A204.1 (cell line): ENCODE data around the gene GPR173.

ENCODE experiments used
- FAIRE-seq: peaks from 2 replicates; lab custom pipeline; 2012; peaks lifted over from hg19 to GRCh38; lab: Jason Lieb, UNC

GPR173 gene

DNA sequence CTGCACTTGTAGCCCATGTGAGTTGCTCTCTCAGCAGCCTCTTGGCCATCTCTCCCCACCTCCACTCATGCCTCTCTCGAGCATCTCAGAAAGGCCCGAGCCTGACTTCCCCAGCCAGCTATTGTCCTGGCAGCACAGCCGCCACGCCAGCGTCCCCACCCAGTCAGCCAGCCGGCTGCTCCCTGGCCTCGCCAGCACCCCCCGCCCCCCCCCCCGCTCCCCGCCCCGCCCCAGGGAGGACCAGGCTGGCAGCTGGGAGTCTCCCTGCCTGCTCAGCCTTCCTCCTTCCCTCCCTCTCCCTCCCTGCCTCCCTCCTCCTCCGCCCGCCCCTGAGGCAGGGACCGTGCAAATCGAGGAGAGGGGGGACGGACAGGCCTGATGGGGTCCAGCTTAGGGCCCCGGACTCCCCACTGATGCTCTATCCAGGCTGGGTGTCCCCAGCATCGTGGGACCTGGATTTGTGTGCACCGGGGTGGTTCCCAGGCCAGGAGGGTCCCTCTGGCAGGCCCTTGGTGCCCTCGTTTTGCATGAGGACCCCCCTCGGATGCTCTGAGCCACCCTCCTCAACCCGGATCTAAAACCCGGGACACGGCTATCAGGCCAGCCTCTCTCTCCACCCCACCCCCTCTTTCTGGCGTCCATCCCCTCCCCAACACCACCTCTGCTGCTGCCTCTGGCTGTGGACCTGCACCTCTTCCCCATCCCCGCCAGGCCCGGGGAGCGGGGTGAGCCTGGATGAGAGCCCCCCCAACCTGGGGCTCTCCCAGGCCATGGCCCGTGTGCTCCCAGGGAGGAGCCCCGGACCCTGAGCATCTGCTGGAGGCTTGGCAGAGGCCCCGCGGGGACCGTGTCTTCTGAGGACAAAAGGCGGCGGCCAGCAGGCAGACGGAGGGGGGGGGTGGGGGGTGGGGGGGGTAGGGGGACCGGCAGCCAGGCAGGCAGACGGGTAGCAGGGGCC, at the start of gene GPR173:
Gene GPR173 (plus strand): TSS at position 621 of the 958 bp plus-strand sequence. CDS start 27,833 bp downstream, outside the sequence.
- FAIRE-seq = no peak

GRCh38 chrX:53000447-53001135, 48.0 kb upstream of the GPR173 start:
- no peak for FAIRE-seq

DNA sequence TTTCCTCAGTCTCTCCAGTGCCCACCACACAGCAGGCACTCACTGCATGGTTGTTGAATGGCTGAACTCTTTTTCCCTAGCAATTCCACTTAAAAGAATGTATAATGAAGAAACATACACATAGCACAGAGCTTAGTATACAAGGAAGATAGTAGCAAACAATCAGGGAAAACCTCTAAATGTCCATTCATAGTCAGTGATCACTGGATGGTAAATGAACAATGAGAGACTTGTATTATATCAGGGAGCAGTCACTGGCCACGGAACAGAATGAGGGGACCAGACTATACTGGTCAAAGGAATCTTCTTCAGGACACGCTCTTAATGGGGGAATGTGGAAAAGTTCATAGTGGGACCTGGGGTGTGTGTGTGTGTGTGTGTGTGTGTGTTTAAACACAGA, 46.6 kb upstream of the GPR173 start:
- FAIRE-seq = no peak

GRCh38 chrX:53003111-53003510, 45.5 kb upstream of the GPR173 start:
- no peak for FAIRE-seq

DNA sequence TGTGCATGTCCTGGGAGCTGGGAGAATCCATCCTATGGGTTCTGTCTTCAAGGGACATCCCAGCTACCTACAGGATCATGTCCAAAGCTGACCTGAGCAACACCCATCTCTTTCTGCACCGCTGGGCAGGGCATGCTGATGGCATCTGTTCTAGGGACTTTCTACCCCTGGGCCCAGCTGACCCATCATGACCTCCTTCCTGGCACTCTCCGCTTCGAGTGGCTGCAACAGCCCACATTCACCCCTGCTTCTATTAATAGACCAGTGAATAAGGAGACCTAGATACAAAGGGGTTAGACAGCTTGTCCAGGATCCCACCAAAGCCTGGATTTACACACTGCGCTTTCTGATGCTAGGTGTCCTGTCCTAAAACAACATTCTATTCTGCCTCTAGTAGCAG, 44.6 kb upstream of the GPR173 start:
- FAIRE-seq = no peak

- no peak for FAIRE-seq
These were observed 43.8 kb upstream of the GPR173 start for GRCh38 chrX:53004811-53005210.

GRCh38 chrX:53005327-53005726, 43.3 kb upstream of the GPR173 start:
- FAIRE-seq = no peak

DNA sequence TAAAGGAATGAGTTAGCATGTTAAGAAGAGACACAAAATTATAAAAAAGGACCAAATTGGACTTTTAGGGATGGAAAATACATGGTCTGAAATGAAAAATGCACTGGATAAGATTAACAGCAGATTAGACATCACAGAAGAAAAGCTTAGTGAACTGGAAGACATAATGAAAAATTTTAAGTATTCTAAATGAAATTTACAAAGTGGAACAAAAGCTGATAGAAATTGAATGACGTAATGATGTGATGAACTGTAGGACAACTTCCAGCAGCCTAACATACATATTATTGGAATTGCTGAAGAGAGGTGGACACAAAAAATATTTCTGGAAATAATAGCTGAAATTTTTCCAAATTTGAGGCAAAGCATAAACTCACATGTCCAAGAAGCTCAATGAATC, 39.6 kb upstream of the GPR173 start:
- FAIRE-seq = no peak

DNA sequence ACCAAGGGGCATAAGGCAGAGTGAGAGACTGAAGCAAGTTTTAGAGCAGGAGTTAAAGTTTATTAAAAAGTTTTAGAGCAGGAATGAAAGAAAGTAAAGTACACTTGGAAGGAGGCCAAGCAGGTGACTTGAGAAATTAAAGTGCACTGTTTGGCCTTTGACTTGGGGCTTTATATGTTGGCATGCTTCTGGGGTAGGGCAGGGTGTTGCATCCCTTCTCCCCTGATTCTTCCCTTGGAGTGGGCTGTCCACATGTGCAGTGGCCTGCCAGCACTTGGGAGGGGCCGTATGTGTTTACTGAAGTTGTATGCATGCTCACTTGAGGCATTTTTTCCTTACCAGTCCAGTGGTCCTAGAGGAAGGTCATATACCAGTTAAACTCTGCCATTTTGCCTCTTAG, 35.3 kb upstream of the GPR173 start:
- no peak for FAIRE-seq

DNA sequence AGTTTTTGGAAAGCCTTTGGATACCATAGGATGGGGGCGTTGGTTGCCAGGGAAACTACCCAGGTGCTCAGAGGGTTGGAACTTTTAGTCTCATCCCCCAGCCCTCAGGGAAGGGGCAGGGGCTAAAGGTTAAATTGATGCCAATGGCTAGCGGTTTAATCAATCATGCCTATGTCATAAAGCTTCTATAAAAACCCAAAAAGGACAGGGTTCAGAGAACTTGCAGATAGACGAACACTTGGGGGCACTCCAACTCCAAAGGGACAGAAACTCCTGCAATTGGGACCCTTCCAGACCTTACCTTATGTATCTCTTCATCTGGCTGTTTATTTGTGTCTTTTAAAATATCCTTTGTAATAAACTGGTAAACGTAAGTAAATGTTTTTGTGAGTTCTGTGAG, 30.0 kb upstream of the GPR173 start:
- no peak for FAIRE-seq

DNA sequence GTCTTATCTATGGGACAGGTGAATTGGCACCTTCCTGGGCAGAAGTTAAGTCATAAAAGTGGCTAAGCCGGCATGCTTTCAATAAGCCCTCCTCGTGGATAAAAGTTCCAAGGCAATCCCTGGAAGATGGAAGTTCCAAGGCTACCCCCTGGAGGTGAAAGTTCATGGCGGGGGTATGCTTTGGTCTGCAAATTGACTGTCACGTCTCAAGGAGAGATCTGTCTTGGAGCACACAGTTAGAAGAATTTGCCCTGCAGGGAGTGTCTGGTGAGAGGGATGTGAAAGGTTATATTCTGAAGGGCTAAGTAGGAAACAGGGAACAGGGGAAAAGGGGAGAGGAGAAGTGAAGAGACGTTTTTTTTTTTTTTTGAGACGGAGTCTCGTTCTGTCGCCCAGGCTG, 26.2 kb upstream of the GPR173 start:
- FAIRE-seq = no peak

DNA sequence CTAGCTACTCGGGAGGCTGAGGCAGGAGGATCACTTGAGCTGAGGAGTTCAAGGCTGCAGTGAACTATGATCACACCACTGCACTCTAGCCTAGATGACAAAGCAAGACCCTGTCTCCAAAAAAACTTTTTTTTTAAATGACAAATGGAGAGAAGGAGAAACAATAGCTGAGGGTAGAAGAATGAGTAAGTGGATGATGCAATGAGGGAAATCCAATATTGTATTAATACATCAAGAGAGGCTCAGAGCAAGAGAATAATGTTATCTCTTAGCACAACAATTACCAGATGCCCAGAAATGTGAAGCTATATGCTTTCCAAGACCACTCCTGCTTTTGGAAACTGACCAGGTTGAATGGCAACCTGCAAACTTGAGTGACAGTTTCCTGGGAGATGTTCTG, 19.9 kb upstream of the GPR173 start:
- FAIRE-seq = no peak

- FAIRE-seq = no peak
These were observed 17.2 kb upstream of the GPR173 start for GRCh38 chrX:53031380-53031779.

DNA sequence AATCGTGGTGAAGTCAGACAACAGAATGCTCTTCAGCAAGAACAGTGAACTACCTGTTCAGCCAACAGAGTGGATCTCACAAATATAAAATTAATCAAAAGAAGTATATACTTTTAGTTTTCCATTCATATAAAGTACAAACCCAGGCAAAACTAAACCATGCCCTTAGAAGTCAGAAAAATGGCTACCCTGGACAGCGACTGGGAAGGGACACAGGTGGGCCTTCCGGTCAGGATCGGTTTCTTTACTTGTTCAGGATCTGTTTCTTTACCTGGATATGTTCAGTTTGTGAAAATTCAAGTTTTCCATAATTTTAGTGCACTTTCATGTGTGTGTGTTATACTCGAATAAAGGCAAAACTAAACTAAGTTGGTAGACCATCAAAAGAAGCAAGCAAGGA, 12.4 kb upstream of the GPR173 start:
- no peak for FAIRE-seq

GRCh38 chrX:53039236-53039635, 9.4 kb upstream of the GPR173 start:
- FAIRE-seq = no peak

DNA sequence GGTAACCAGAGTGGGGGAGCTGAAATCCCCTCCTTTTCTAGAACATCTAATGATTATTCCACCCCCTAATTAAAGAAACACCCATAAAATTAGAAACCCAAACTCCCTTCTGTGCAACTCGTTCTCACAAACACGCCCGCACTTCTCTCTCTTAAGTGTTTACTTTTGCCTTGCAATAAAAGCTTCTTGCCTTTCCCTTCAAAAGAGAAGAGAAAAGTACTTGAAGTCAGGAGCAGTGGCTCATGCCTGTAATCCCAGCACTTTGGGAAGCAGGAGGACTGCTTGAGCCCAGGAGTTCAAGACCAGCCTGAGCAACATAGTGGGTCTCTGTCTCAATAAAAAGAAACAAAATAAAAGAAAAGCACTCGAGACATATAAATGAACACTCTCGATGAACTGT, 3.6 kb upstream of the GPR173 start:
- FAIRE-seq = no peak

GRCh38 chrX:53047228-53047627, 1.4 kb upstream of the GPR173 start:
- no peak for FAIRE-seq

DNA sequence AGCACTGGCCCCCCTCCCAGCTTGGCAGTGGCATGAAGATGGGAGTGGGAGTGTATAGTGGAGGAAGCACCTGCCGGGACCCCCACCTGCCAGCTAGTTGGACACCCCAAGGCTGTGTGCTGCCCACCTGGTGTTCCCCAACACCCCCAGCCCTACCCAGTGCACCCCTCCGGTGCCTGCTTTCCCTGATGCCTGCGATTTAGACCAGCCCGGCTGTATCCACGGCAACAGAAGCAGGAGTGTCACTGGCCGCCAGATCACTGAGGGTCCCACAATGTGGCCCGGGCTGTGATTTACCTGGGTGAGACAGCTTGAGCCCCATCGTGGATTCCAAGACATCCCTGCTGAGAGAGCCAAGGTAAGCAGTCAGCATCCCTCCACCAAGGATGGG, 533 bp downstream of the GPR173 start:
- no peak for FAIRE-seq

- no peak for FAIRE-seq
These were observed 2.3 kb downstream of the GPR173 start for GRCh38 chrX:53050841-53051240.

DNA sequence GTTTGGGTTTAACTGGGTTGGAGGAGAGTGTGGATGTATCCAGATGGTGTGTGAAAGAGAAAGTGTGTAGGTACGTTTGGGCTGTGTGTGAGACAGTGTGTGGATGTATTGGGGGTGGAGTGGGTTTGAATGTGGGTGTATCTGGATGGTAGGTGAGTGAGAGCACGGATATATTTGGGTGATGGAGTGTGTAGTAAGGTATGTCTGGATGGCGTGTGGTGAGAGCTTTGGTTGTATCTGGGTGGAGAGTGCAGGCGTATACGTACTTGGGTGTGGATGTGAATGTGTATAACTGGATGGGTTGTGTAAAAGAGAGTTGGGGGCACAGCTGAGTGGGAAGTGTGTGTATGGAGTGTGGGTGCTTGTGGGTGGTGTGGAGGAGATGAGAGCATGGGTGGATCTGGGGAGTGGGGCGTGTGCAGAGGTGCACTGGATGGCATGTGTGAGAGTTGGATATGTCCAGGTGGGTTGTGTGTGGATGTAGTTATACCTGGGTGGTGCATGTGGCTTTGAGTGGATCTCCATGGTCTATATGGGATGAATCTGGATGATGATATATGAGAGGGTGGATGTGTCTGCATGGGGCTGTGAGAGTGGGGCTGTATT, 6.8 kb downstream of the GPR173 start:
- FAIRE-seq = no peak

DNA sequence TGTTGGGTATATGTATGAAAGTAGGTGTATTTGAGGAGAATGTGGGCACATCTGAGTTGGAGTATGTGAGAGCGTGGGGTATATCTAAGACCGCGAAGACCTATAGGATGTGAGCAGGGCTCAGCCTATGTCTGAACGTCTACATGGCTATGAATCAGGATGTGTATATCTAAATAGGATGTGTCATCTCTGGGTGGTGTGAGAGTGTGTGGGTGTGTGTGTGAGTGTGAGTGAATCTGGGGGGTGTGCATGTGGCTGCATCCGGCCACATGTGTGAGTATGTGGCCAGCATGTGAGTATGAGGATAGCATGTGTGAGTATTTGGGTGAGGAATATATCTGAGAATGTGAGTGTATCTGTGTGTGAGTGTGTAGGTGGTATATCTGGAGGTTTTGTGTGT, 7.7 kb downstream of the GPR173 start:
- no peak for FAIRE-seq

DNA sequence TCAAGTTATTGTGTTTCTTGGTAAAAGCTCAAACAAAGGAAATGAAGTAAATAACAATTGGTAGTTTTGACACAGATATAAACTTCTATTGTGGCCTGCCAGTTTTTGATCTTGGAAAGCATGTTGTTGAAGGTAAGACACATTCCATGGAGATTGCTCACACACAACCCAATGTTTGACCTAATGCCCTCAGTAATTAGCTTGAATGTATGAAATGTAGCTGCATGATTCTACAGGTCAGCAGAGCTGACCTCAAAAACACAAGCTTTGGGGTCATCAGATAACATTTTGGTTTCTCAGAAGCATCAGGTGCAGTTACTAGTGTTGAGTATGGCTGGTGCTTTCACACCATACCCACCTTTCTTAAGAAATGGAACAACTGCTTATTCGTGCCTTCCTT, 16.5 kb downstream of the GPR173 start:
- no peak for FAIRE-seq

GRCh38 chrX:53071064-53071463, 22.5 kb downstream of the GPR173 start:
- no peak for FAIRE-seq
